Keratinocyte (primary cell): ENCODE measurements around the gene BORCS8. TPM values are rescaled to one million over a fixed set of nuclear protein-coding genes. Genes with fewer than 3 reads are reported as not detected.

ENCODE experiments used
- DNase-seq: peaks from one replicate; pipeline ENCODE4 v3.0.0-alpha.2; 2011; ENCODE audit warnings: low read depth, missing footprints, low spot score
- FAIRE-seq: peaks from 2 replicates; lab custom pipeline; 2011; peaks lifted over from hg19 to GRCh38; lab: Jason Lieb, UNC
- H2AFZ ChIP-seq: 2 replicates; pipeline ENCODE4 v1.6.0; 2012; ENCODE audit warnings: low read length, control low read depth, inconsistent platforms; ENCODE audit not compliant: control insufficient read depth
- H3K27ac ChIP-seq: 2 replicates; pipeline ENCODE4 v1.5.1; 2011; ENCODE audit warnings: low read length; ENCODE audit not compliant: control insufficient read depth, insufficient read depth
- H3K27me3 ChIP-seq: 3 replicates; pipeline ENCODE4 v1.6.0; 2011; ENCODE audit warnings: low read length; ENCODE audit not compliant: control insufficient read depth, insufficient read depth; ENCODE audit errors: extremely low read depth
- H3K36me3 ChIP-seq, 2 experiments: 2 replicates in 1 of 2; 3 replicates in 1 of 2; pipeline ENCODE4 v1.5.1; 2011; ENCODE audit warnings: low read length in 2 of 2, mild to moderate bottlenecking in 1 of 2; ENCODE audit not compliant: control insufficient read depth in 2 of 2, insufficient read depth in 2 of 2; ENCODE audit errors: extremely low read depth in 1 of 2
- H3K4me1 ChIP-seq: 3 replicates; pipeline ENCODE4 v1.5.1; 2011; ENCODE audit warnings: low read length; ENCODE audit not compliant: control insufficient read depth, insufficient read depth; ENCODE audit errors: extremely low read depth
- H3K4me2 ChIP-seq: 3 replicates; pipeline ENCODE4 v1.6.0; 2011; ENCODE audit warnings: low read depth, low read length; ENCODE audit not compliant: control insufficient read depth, insufficient read depth; ENCODE audit errors: extremely low read depth
- H3K4me3 ChIP-seq, 3 experiments: fragments of 200-600 bp in 1 of 3; sonication (generic) in 1 of 3; 2 replicates in 2 of 3; 3 replicates in 1 of 3; pipeline ENCODE4 v1.5.1; 2011 to 2016; ENCODE audit warnings: low read length in 3 of 3, mild to moderate bottlenecking in 3 of 3, control low read depth in 2 of 3, inconsistent platforms in 1 of 3, low read depth in 1 of 3, mixed read lengths in 1 of 3, mixed run types in 1 of 3, moderate library complexity in 1 of 3; ENCODE audit not compliant: control insufficient read depth in 2 of 3, insufficient read depth in 2 of 3; ENCODE audit errors: extremely low read depth in 1 of 3
- H3K79me2 ChIP-seq: 2 replicates; pipeline ENCODE4 v1.6.0; 2012; ENCODE audit warnings: low read length; ENCODE audit not compliant: control insufficient read depth, insufficient read depth
- H3K9ac ChIP-seq: 3 replicates; pipeline ENCODE4 v1.6.0; 2011; ENCODE audit warnings: low read length; ENCODE audit not compliant: control insufficient read depth, insufficient read depth; ENCODE audit errors: extremely low read depth
- H3K9me1 ChIP-seq: 3 replicates; pipeline ENCODE4 v1.6.0; 2011; ENCODE audit warnings: low read length; ENCODE audit not compliant: control insufficient read depth, insufficient read depth; ENCODE audit errors: extremely low read depth
- H3K9me3 ChIP-seq: 2 replicates; pipeline ENCODE4 v1.5.1; 2012; ENCODE audit warnings: low read depth, low read length; ENCODE audit not compliant: control insufficient read depth
- H4K20me1 ChIP-seq: 3 replicates; pipeline ENCODE4 v1.6.0; 2011; ENCODE audit warnings: low read length; ENCODE audit not compliant: control insufficient read depth, insufficient read depth; ENCODE audit errors: extremely low read depth
- CTCF ChIP-seq, 3 experiments: IDR thresholded peaks in 1 of 3; conservative IDR thresholded peaks in 1 of 3; optimal IDR thresholded peaks in 1 of 3; 2 replicates in 2 of 3; 3 replicates in 1 of 3; pipeline versions ENCODE3 to v1.5.1; 2011; ENCODE audit warnings: low read length in 3 of 3, mild to moderate bottlenecking in 3 of 3, moderate library complexity in 2 of 3, control low read depth in 1 of 3, inconsistent platforms in 1 of 3; ENCODE audit not compliant: insufficient read depth in 2 of 3; ENCODE audit errors: extremely low read depth in 1 of 3
- EZH2 ChIP-seq: IDR thresholded peaks from one replicate; pipeline ENCODE4 v1.6.1; 2012; ENCODE audit warnings: inconsistent platforms, mild to moderate bottlenecking, low read length, moderate library complexity
- dilution Hi-C: fragments of 300-500 bp; cut with MboI; formaldehyde crosslinking; loops from one replicate; pipeline ENCODE4 v1.7.0; 2020; ENCODE audit warnings: low sequenced_read_pairs; ENCODE audit not compliant: extremely low pct_ligation_motif_present
- polyA plus RNA-seq, 5 experiments: library from polyadenylated mRNA; depleted of rRNA in 3 of 5; stranded (reverse) in 3 of 5; stranded (forward) in 1 of 5; unstranded in 1 of 5; fragments of >200 nt; gene quantifications; 1 replicate in 1 of 5; 2 replicates in 3 of 5; 3 replicates in 1 of 5; pipeline versions ENCODE4 v1.2.1 to v1.2.3, GENCODE V29; 2011 to 2012; ENCODE audit warnings: missing spikeins in 2 of 5, low read depth in 1 of 5, low replicate concordance in 1 of 5

Gene BORCS8
- polyA plus RNA-seq, 1 donor (not counting 4 experiments of a cell fraction or from before 2014, with no cell fraction given), result 16.3 TPM

GRCh38 chr19:19212916-19213315, 21.0 kb upstream of the BORCS8 start:
- no peaks in the 10 kb centered on the region for H3K4me1 ChIP-seq
- H3K9me1 ChIP-seq, result no peaks in the 10 kb centered on the region
- FAIRE-seq (no peak), DNase-seq (no peak)
- H2AFZ ChIP-seq, result no peak overlapping the region
- H3K27ac ChIP-seq, result no peak overlapping the region
- H3K9ac ChIP-seq, result no peak overlapping the region
- H3K4me3 ChIP-seq, result no peak overlapping the region
- H3K27me3 ChIP-seq, result peaks cover 33% of the 10 kb centered on the region
- no peak for TF ChIP-seq CTCF (optimal IDR thresholded peaks at IDR 0.05 in 1 of 3, IDR thresholded peaks at IDR 0.05 in 1 of 3, conservative IDR thresholded peaks at IDR 0.05 in 1 of 3; ENCODE audit: extremely low read depth in 1 of 3, insufficient read depth in 2 of 3, low read length in 3 of 3)
- no peak for TF ChIP-seq EZH2
- no peak overlapping the region for H3K4me2 ChIP-seq
- H4K20me1 ChIP-seq, result no peaks in the 10 kb centered on the region
- H3K9me3 ChIP-seq, result no peaks in the 10 kb centered on the region
- H3K79me2 ChIP-seq, result no peaks in the 10 kb centered on the region
- dilution Hi-C loops, result no loop called here
- H3K36me3 ChIP-seq, result no peaks in the 10 kb centered on the region

GRCh38 chr19:19211499-19212420, 19.8 kb upstream of the BORCS8 start, which contains the start of gene NCAN:
NCAN (plus strand) TSS chr19:19211958; CDS start chr19:19216954, 4,996 bp downstream.
- Histone ChIP-seq H3K9me3 (no peaks in the 10 kb centered on the region), H3K9ac (no peak within 1 kb of the TSS), H3K36me3 (no peaks in the 10 kb centered on the region), H4K20me1 (no peaks in the 10 kb centered on the region), H3K4me1 (no peaks in the 10 kb centered on the region), H3K27ac (no peak within 1 kb of the TSS), H3K9me1 (no peaks in the 10 kb centered on the region), H2AFZ (no peak within 1 kb of the TSS), H3K4me3 (no peak within 1 kb of the TSS), H3K4me2 (no peak within 1 kb of the TSS), H3K79me2 (no peaks in the 10 kb centered on the region), H3K27me3 (peaks cover 33% of the 10 kb centered on the region)
- TF ChIP-seq CTCF (optimal IDR thresholded peaks at IDR 0.05 in 1 of 3, IDR thresholded peaks at IDR 0.05 in 1 of 3, conservative IDR thresholded peaks at IDR 0.05 in 1 of 3; ENCODE audit: extremely low read depth in 1 of 3, insufficient read depth in 2 of 3, low read length in 3 of 3) (no peak), EZH2 (peak; percentile 46)
- DNase-seq, result no peak
- dilution Hi-C loops, result no loop called here
- no peak for FAIRE-seq
